Activated T-helper 1 cell treated with anti-CD3 and anti-CD28 coated beads, Interleukin-12 subunit alpha, Interleukin-12 subunit beta, Interleukin-2, Interleukin-4 antibody, amounts not matched to agents 30 ng/mL and 10 ng/mL and 1 ng/mL, durations not matched to agents 14 hours and 24 hours and 36 hours (primary cell): ENCODE data around the gene PNMA8B. TPM values are rescaled to one million over a fixed set of nuclear protein-coding genes. Genes with fewer than 3 reads are reported as not detected.
"Not testable (repeated sequence)": the region's sequence is repeated elsewhere in the genome, so short reads cannot be mapped to it uniquely, and the experiment has no call there.

Experiments used
- DNase-seq: peaks from one replicate; pipeline ENCODE4 v3.0.0; 2021; ENCODE audit warnings: low spot score
- H3K27ac Mint-ChIP-seq: one replicate; pipeline ENCODE4 v1.8.0; 2021; ENCODE audit warnings: mild to moderate bottlenecking, mixed read lengths
- H3K27me3 Mint-ChIP-seq: one replicate; pipeline ENCODE4 v1.8.0; 2022; ENCODE audit warnings: mild to moderate bottlenecking, moderate library complexity, mixed read lengths; ENCODE audit not compliant: insufficient read depth
- H3K36me3 Mint-ChIP-seq: one replicate; pipeline ENCODE4 v1.8.0; 2021; ENCODE audit warnings: low read depth, mixed read lengths
- H3K4me1 Mint-ChIP-seq: one replicate; pipeline ENCODE4 v1.8.0; 2021; ENCODE audit warnings: low read depth, mixed read lengths
- H3K4me3 Mint-ChIP-seq: one replicate; pipeline ENCODE4 v1.8.0; 2021; ENCODE audit warnings: mild to moderate bottlenecking, moderate library complexity, mixed read lengths
- H3K9me3 Mint-ChIP-seq: one replicate; pipeline ENCODE4 v1.8.0; 2021; ENCODE audit warnings: mixed read lengths
- intact Hi-C: fragments of 100-400 bp; cut with micrococcal nuclease; formaldehyde crosslinking; loops from one replicate; pipeline ENCODE4 v1.15.1; 2024
- total RNA-seq: library from RNA; stranded (reverse); gene quantifications from 2 replicates; pipeline ENCODE4 v1.2.3, GENCODE V29; 2022

The PNMA8B gene
- total RNA-seq, 1 donor from 2014 or later, result not detected

GRCh38 chr19:46502891-46503290 is 7.2 kb upstream of the PNMA8B start:
- Mint-ChIP-seq H3K4me1 (no peaks in the 10 kb centered on the region), H3K36me3 (no peaks in the 10 kb centered on the region), H3K27me3 (peaks cover 24% of the 10 kb centered on the region), H3K4me3 (no peak overlapping the region), H3K27ac (no peak overlapping the region), H3K9me3 (no peaks in the 10 kb centered on the region)
- DNase-seq, result no peak
- intact Hi-C loops, result no loop called here

GRCh38 chr19:46499692-46500091 is 4.0 kb upstream of the PNMA8B start:
- H3K4me3 Mint-ChIP-seq, result no peak overlapping the region
- H3K27ac Mint-ChIP-seq, result peak overlapping the region; percentile 51
- H3K27me3 Mint-ChIP-seq, result peaks cover 45% of the 10 kb centered on the region
- peaks cover under 1% of the 10 kb centered on the region for H3K36me3 Mint-ChIP-seq
- H3K4me1 Mint-ChIP-seq, result no peaks in the 10 kb centered on the region
- intact Hi-C loops, result no loop called here
- H3K9me3 Mint-ChIP-seq, result no peaks in the 10 kb centered on the region
- DNase-seq, result no peak

- Mint-ChIP-seq H3K4me3 (no peak overlapping the region), H3K36me3 (peaks cover 4% of the 10 kb centered on the region), H3K27ac (no peak overlapping the region), H3K27me3 (peaks cover 50% of the 10 kb centered on the region), H3K4me1 (peaks cover 5% of the 10 kb centered on the region), H3K9me3 (no peaks in the 10 kb centered on the region)
- intact Hi-C loops, result no loop called here
- DNase-seq, result no peak
Observed at GRCh38 chr19:46497773-46498172, 2.1 kb upstream of the PNMA8B start.

- intact Hi-C loops, H3K27ac Mint-ChIP-seq, H3K36me3 Mint-ChIP-seq, H3K4me1 Mint-ChIP-seq, H3K9me3 Mint-ChIP-seq, H3K4me3 Mint-ChIP-seq, DNase-seq: not testable (repeated sequence)
- H3K27me3 Mint-ChIP-seq, result peaks cover 56% of the 10 kb centered on the region
Observed at GRCh38 chr19:46496886-46497285, 1.2 kb upstream of the PNMA8B start.

GRCh38 chr19:46496304-46496703 is 637 bp upstream of the PNMA8B start:
- peaks cover 62% of the 10 kb centered on the region for H3K27me3 Mint-ChIP-seq

GRCh38 chr19:46494941-46495785 is 504 bp downstream of the PNMA8B start:
- no peak for DNase-seq
- peaks cover 5% of the 10 kb centered on the region for H3K4me1 Mint-ChIP-seq
- peak overlapping the region; percentile 26 for H3K27ac Mint-ChIP-seq
- H3K4me3 Mint-ChIP-seq, result no peak overlapping the region
- intact Hi-C loops, result no loop called here
- H3K9me3 Mint-ChIP-seq, result no peaks in the 10 kb centered on the region
- peaks cover 68% of the 10 kb centered on the region for H3K27me3 Mint-ChIP-seq
- H3K36me3 Mint-ChIP-seq, result peaks cover 4% of the 10 kb centered on the region

More at GRCh38 chr19:46496304-46496703, 637 bp upstream of the PNMA8B start:
- Mint-ChIP-seq H3K36me3 (peaks cover 4% of the 10 kb centered on the region), H3K4me3 (no peak overlapping the region), H3K27ac (no peak overlapping the region), H3K4me1 (peaks cover 5% of the 10 kb centered on the region), H3K9me3 (no peaks in the 10 kb centered on the region)
- DNase-seq, result no peak
- intact Hi-C loops, result no loop called here

- peak overlapping the region; percentile 33 for H3K4me3 Mint-ChIP-seq
- peaks cover 4% of the 10 kb centered on the region for H3K36me3 Mint-ChIP-seq
- H3K27me3 Mint-ChIP-seq, result peaks cover 70% of the 10 kb centered on the region
- H3K4me1 Mint-ChIP-seq, result peaks cover 5% of the 10 kb centered on the region
- intact Hi-C loops, result no loop called here
- peak overlapping the region; percentile 26 for H3K27ac Mint-ChIP-seq
- no peak for DNase-seq
- no peaks in the 10 kb centered on the region for H3K9me3 Mint-ChIP-seq
Observed at GRCh38 chr19:46494146-46494940, 1.3 kb downstream of the PNMA8B start.

GRCh38 chr19:46493236-46494145 is 2.2 kb downstream of the PNMA8B start:
- intact Hi-C loops, result loop anchor here (2.0 kb wide), 1 partner anchor 415 kb away; no protein-coding TSS in a partner anchor
- H3K4me1 Mint-ChIP-seq, result peaks cover 5% of the 10 kb centered on the region
- no peaks in the 10 kb centered on the region for H3K9me3 Mint-ChIP-seq
- no peak overlapping the region for H3K27ac Mint-ChIP-seq
- no peak for DNase-seq
- H3K27me3 Mint-ChIP-seq, result peaks cover 77% of the 10 kb centered on the region
- H3K36me3 Mint-ChIP-seq, result peaks cover 4% of the 10 kb centered on the region
- peak overlapping the region; percentile 33 for H3K4me3 Mint-ChIP-seq

GRCh38 chr19:46492841-46493235 is 2.8 kb downstream of the PNMA8B start:
- H3K27me3 Mint-ChIP-seq, result peaks cover 81% of the 10 kb centered on the region
- no peak overlapping the region for H3K4me3 Mint-ChIP-seq
- no peak overlapping the region for H3K27ac Mint-ChIP-seq
- H3K9me3 Mint-ChIP-seq, result no peaks in the 10 kb centered on the region
- H3K4me1 Mint-ChIP-seq, result peaks cover 5% of the 10 kb centered on the region
- no peak for DNase-seq
- intact Hi-C loops, result loop anchor here (2.0 kb wide), 1 partner anchor 414 kb away; no protein-coding TSS in a partner anchor
- peaks cover 4% of the 10 kb centered on the region for H3K36me3 Mint-ChIP-seq

GRCh38 chr19:46491975-46492682 is 3.5 kb downstream of the PNMA8B start:
- no peak overlapping the region for H3K4me3 Mint-ChIP-seq
- no peak overlapping the region for H3K27ac Mint-ChIP-seq
- intact Hi-C loops, result loop anchor here (2.0 kb wide), 1 partner anchor 413 kb away; no protein-coding TSS in a partner anchor
- peaks cover 78% of the 10 kb centered on the region for H3K27me3 Mint-ChIP-seq
- no peaks in the 10 kb centered on the region for H3K9me3 Mint-ChIP-seq
- H3K4me1 Mint-ChIP-seq, result peaks cover 5% of the 10 kb centered on the region
- H3K36me3 Mint-ChIP-seq, result peaks cover 4% of the 10 kb centered on the region
- no peak for DNase-seq

GRCh38 chr19:46490774-46491173 is 4.9 kb downstream of the PNMA8B start:
- peaks cover 5% of the 10 kb centered on the region for H3K4me1 Mint-ChIP-seq
- peaks cover 4% of the 10 kb centered on the region for H3K36me3 Mint-ChIP-seq
- DNase-seq, result no peak
- peaks cover 72% of the 10 kb centered on the region for H3K27me3 Mint-ChIP-seq
- intact Hi-C loops, result no loop called here
- no peaks in the 10 kb centered on the region for H3K9me3 Mint-ChIP-seq
- no peak overlapping the region for H3K4me3 Mint-ChIP-seq
- no peak overlapping the region for H3K27ac Mint-ChIP-seq
